ENCODE measurements around the gene LRRC4C. TPM values are rescaled to one million over a fixed set of nuclear protein-coding genes. Genes with fewer than 3 reads are reported as not detected.

Gene LRRC4C
- total RNA-seq, 1 donor from 2014 or later, result not detected

- DNase-seq (ENCODE audit: extremely low read depth, low read depth, low spot score), result no peak
These were observed 1145.1 kb downstream of the LRRC4C start for GRCh38 chr11:40314327-40314726.

- DNase-seq (ENCODE audit: extremely low read depth, low read depth, low spot score), result no peak
These were observed 1152.4 kb downstream of the LRRC4C start for GRCh38 chr11:40306938-40307548.

- DNase-seq (ENCODE audit: extremely low read depth, low read depth, low spot score), result no peak
These were observed 1156.8 kb downstream of the LRRC4C start for GRCh38 chr11:40302669-40303068.

GRCh38 chr11:40295466-40295865, 1164.0 kb downstream of the LRRC4C start:
- DNase-seq (ENCODE audit: extremely low read depth, low read depth, low spot score), result no peak

GRCh38 chr11:40294741-40295140, 1164.7 kb downstream of the LRRC4C start:
- DNase-seq (ENCODE audit: extremely low read depth, low read depth, low spot score), result no peak

- no peak for DNase-seq (ENCODE audit: extremely low read depth, low read depth, low spot score)
These were observed 1165.1 kb downstream of the LRRC4C start for GRCh38 chr11:40294349-40294735.

- DNase-seq (ENCODE audit: extremely low read depth, low read depth, low spot score), result peak; percentile 41
These were observed 1165.7 kb downstream of the LRRC4C start for GRCh38 chr11:40293655-40294348.

GRCh38 chr11:40292721-40293508, 1166.5 kb downstream of the LRRC4C start:
- no peak for DNase-seq (ENCODE audit: extremely low read depth, low read depth, low spot score)

- DNase-seq (ENCODE audit: extremely low read depth, low read depth, low spot score), result no peak
These were observed 1167.7 kb downstream of the LRRC4C start for GRCh38 chr11:40291741-40292140.

- no peak for DNase-seq (ENCODE audit: extremely low read depth, low read depth, low spot score)
These were observed 1168.1 kb downstream of the LRRC4C start for GRCh38 chr11:40291329-40291728.

- no peak for DNase-seq (ENCODE audit: extremely low read depth, low read depth, low spot score)
These were observed 1169.3 kb downstream of the LRRC4C start for GRCh38 chr11:40290171-40290631.

- DNase-seq (ENCODE audit: extremely low read depth, low read depth, low spot score), result no peak
These were observed 1170.1 kb downstream of the LRRC4C start for GRCh38 chr11:40289370-40289769.

GRCh38 chr11:40287916-40288803, 1171.3 kb downstream of the LRRC4C start:
- no peak for DNase-seq (ENCODE audit: extremely low read depth, low read depth, low spot score)

GRCh38 chr11:40286137-40286536, 1173.3 kb downstream of the LRRC4C start:
- DNase-seq (ENCODE audit: extremely low read depth, low read depth, low spot score), result no peak

- DNase-seq (ENCODE audit: extremely low read depth, low read depth, low spot score), result no peak
These were observed 1173.9 kb downstream of the LRRC4C start for GRCh38 chr11:40285558-40285957.

GRCh38 chr11:40281052-40281580, 1178.3 kb downstream of the LRRC4C start:
- no peak for DNase-seq (ENCODE audit: extremely low read depth, low read depth, low spot score)

GRCh38 chr11:40280159-40281051, 1179.0 kb downstream of the LRRC4C start:
- no peak for DNase-seq (ENCODE audit: extremely low read depth, low read depth, low spot score)

- no peak for DNase-seq (ENCODE audit: extremely low read depth, low read depth, low spot score)
These were observed 1182.5 kb downstream of the LRRC4C start for GRCh38 chr11:40276960-40277359.

- DNase-seq (ENCODE audit: extremely low read depth, low read depth, low spot score), result no peak
These were observed 1185.4 kb downstream of the LRRC4C start for GRCh38 chr11:40274017-40274416.

Measured in glomerular endothelial cell (primary cell).